GM18507 (cell line): Measurements from ENCODE around the gene PSMB10.

Experiments
- DNase-seq: peaks from one replicate; pipeline ENCODE4 v3.0.0; 2011; ENCODE audit warnings: low read depth; ENCODE audit not compliant: insufficient read length; ENCODE audit errors: extremely low spot score
- FAIRE-seq: peaks from 2 replicates; lab custom pipeline; 2011; peaks lifted over from hg19 to GRCh38; lab: Jason Lieb, UNC

Gene PSMB10

DNA sequence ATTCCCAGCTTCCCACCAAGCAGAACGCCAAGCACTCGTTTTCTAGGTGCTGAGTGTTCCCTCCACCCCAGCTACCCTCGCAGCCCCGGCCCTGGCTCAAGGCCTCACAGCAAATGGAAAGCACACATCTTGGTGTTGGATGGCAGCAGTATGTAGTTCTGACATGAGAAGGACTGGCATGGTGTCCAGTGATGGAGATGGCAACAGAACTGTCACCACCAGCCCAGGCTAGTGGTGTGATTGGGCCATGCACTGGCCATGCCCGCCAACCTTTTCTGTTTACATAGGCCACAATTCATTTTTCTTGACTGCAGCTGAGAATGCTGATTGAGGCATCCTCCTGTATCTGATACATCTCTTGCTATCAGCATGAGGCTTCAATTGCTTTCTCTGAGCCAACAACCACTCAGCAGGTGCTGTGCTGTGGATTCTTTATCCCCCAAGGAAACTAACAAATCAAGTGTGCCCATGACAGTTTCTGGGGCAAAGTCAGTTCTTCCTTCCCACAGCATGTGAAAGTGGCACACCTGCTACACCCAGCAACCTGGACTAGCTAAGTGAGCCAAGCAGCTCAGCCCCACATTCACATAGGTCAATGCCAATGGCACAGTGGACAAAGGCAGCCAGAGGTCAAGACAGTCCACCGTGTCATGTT is 28.0 kb upstream of the PSMB10 start:
- no peak for DNase-seq
- no peak for FAIRE-seq

GRCh38 chr16:67963662-67964321 is 27.1 kb upstream of the PSMB10 start:
- FAIRE-seq (no peak), DNase-seq (no peak)

DNA sequence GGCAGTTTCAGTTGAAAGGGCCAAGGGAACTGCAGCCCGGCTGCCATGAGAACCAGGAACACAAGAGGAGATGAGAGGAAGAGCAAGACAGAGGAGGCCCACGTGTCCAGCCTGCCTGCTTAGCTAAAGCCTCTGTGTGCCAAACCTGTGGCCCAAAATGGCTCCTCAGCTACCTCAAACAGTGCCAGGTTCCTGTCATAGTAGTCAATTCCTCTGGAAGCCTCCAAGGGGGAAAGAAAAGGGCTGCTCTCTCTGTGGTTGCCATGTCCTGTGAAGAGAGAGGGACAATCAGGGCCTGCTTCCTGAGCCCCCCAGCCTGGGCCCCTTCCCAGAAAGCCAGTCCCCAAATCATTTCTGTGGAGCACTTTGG is 26.6 kb upstream of the PSMB10 start:
- FAIRE-seq, result no peak
- no peak for DNase-seq

DNA sequence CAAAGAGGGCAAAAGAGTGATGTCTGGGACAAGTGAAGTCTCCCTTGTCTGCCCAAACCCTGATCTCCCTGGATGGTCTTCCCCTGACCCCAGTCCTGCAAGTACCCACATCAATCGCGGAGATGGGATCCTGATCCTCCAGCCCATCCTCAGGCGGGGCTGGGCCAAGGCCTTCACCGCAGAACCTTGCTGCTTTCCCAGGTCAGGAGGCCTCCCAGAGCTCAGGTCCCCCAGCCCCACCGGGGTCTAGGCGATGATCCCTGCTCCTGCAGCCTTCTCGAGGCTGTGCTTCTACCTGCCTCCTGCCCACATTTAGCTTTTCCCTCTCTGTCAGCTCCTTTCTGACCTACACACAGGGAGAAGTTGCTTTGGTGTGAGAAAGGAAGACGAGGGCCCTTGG is 25.5 kb upstream of the PSMB10 start:
- FAIRE-seq (no peak), DNase-seq (no peak)

DNA sequence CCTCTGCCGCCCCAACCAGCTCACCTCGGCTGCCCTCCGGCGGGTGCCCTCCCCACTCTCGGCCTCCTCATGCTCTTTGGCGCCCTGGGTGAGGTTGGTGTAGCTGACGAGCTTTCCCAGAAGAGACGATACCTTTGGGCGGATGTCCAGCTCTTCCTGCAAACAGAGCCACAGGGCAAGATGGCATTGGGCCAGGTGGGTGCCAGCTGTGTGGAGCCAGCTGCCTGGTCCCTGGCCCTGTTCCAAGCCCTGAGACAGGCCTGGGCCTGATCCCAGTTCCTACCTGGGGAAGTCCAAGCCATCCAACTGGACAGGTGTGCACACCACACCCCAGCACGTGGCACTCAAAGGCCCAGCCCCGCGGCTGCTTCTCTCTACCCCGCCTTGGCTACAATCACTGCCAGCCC is 24.9 kb upstream of the PSMB10 start:
- DNase-seq (no peak), FAIRE-seq (no peak)

GRCh38 chr16:67959536-67960329 is 23.1 kb upstream of the PSMB10 start:
- DNase-seq, result no peak
- no peak for FAIRE-seq

- DNase-seq, result no peak
- no peak for FAIRE-seq
Observed at GRCh38 chr16:67957622-67958021, 21.0 kb upstream of the PSMB10 start.

- FAIRE-seq (no peak), DNase-seq (no peak)
Observed at GRCh38 chr16:67954421-67955196, 18.0 kb upstream of the PSMB10 start.

DNA sequence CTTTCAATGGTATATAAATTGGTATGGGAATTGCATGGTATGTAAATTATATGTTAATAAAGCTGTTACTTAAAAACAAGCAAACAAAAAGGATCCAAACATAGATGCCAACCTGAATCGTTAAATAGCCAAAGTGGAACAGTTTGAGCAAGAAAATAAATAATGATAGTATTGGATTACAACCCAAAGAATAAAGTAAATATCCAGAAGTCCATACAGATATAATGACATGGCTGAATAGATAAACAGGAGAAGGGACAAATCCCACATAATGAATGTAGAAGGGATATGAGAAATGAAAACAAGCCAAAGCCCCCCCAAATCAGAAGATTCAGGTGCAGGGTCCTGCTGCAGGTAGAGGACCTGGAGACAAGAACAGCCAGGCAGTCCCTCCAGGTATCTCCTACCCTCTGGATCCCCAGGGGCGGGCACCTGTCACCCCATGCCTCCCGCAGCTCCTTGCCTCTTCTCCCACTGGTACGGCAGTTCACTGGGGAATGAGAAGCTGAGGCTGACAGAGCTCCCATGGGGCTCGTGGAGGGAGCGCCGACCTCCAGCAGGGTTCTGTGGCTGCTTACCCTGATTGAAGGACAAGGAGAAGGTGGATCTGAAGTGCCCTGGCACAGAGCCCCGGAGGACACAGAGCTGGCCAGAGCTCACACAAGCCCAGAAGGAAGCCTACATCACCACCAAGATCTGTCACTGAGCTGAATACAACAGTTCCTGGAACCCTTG is 17.2 kb upstream of the PSMB10 start:
- FAIRE-seq (no peak), DNase-seq (no peak)

GRCh38 chr16:67951485-67951884 is 14.8 kb upstream of the PSMB10 start:
- DNase-seq (no peak), FAIRE-seq (no peak)

DNA sequence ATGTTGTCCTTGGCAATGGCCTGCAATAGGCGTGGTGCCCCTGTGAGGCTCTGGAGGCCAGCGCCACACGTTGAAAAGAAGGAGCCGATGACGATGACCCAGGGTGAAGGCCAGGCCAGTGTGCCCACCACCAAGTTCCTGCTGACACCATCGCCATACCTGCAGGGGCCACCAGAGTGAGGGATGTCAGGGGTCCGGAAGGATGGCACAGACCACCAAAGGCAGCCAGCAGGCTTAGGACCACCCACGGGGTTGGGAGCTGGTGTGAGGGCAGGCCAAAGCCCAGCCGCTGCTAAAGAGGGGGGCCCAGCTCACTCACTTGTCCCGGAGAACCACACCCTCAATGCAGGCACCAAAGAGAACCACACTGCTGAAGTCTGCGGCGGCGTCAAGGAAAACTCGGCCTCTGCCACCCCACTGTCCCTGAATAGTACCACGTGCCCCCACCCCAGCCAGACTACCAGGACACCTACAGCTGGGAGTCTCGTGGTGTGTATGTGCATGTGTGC is 13.7 kb upstream of the PSMB10 start:
- FAIRE-seq, result no peak
- no peak for DNase-seq

DNA sequence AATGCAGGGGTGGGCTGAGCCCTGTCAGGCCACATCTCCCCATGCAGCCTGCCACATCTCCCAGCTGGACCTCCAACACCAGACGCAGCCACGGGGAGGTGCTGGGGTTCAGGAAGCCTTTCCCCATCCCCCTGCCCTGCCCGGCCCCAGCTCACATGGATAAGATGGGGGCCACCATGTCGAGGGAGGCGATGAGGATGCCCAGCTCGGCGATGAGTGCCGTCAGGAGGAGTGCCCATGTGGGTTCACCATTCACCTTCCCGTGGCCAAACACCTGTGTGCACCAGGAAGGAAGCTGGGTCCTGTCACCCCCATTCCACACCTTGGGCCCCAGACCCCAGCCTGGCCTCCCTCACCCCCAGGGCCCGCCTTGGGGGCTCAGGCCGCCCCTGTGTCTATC is 13.0 kb upstream of the PSMB10 start:
- DNase-seq, result no peak
- no peak for FAIRE-seq

DNA sequence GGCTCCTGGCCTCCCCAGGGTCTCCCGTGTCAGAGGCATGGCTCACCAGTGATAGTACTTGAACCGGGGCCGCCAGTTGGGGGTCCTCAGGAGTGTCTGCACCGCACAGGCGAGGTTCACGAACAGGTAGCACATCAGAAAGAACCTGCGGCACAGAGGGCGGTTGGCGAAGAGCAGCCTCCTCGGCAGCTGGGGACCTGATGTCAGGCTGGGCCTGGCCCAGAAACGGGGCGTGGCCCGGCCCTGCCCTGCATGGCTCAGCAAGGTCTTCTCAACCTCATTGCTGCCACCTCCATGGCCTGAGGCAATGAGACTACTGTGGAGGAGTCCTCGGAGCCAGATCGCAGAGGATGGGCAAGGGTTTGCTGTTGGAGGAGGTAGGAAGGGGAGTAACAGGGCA is 11.4 kb upstream of the PSMB10 start:
- DNase-seq, result no peak

GRCh38 chr16:67946966-67947558 is 10.4 kb upstream of the PSMB10 start:
- FAIRE-seq, result no peak
- no peak for DNase-seq

More for the DNA sequence above, 11.4 kb upstream of the PSMB10 start:
- no peak for FAIRE-seq

- FAIRE-seq (no peak), DNase-seq (no peak)
Observed at GRCh38 chr16:67946128-67946569, 9.5 kb upstream of the PSMB10 start.

DNA sequence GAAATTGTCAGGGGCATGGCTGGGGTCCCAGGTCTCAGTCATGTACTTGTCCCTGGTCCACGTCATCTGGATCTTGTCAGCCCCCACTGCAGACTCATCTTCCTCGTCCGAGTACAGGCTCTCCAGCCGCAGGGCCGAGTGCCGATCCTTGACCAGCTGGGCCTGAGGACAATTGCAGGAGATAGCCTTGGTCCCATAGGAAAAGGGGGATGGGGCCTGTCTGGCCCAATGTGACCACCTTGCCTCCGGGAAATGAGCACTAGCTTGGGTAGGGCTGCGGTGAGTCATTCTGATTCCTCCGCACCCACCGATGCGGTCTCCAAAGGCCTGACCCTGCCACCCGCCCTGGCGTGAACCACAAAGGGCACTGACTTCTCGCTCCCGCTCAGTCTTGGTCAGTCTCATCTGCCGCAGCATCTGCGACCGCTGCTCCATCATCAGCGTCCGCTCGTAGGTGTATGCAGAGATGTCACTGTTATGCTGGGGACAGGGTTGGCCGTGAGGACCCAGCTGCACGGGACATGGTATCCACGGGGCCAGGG is 8.8 kb upstream of the PSMB10 start:
- FAIRE-seq (no peak), DNase-seq (no peak)

DNA sequence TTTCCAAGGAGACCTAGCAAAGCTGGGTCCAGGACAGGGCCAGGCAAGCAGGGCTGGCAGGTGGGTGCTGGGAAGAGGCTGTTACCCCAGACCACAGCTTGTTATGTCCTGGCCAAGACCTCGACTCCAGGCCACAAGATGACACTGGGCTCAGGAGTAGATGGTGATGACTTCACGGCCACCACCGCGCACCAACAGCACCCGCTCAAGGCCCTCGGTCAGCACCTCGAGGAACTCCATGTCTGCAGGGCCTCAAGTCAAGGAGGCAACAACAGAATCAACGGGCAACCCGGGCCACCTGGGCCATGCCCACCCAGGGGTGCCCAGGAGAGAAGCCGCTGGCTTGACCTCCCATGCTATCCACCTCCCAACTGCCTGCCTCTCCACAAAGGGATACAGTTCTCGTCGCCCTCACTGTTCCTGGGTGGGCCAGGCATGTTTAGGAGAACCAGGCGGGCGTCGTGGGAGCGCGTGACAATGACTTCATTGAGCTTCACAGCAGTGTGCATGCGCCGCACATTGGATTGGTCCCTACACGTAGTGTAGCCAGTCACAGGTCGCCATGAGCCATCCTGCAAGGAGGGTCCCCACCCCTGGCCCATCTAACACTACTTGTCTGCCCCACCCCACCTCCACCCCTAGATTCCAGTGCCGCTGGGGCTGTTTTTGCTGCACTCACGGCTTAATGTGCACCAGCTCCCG is 8.2 kb upstream of the PSMB10 start:
- no peak for FAIRE-seq
- no peak for DNase-seq
